Natural killer cell (primary cell): ENCODE measurements around the gene GIMAP6. TPM values are rescaled to one million over a fixed set of nuclear protein-coding genes. Genes with fewer than 3 reads are reported as not detected.
"Not testable (repeated sequence)": the region's sequence is repeated elsewhere in the genome, so short reads cannot be mapped to it uniquely, and the experiment has no call there.

ENCODE experiments used
- ATAC-seq, 3 donors: fragments of 150-1000 bp in 2 of 3; fragments of 200-7000 bp in 1 of 3; cut with Tn5 transposase; 1 replicate in 1 of 3; 2 replicates in 2 of 3; pipeline ENCODE4 v1.10.0; 2021; ENCODE audit warnings: mild to moderate bottlenecking in 2 of 3, moderate library complexity in 2 of 3
- DNase-seq, 2 donors: peaks; one replicate each; pipeline versions ENCODE4 v3.0.0 to v3.0.0-alpha.2; 2013 to 2021; ENCODE audit warnings: mixed read lengths in 1 of 2
- H3K27ac ChIP-seq: one replicate; pipeline ENCODE4 v1.5.1; 2013; ENCODE audit warnings: mild to moderate bottlenecking, low read length
- H3K27me3 ChIP-seq: one replicate; pipeline ENCODE4 v1.6.1; 2013; ENCODE audit warnings: low read length; ENCODE audit not compliant: control insufficient read depth, insufficient read depth
- H3K36me3 ChIP-seq: one replicate; pipeline ENCODE4 v1.6.1; 2013; ENCODE audit warnings: low read length; ENCODE audit not compliant: control insufficient read depth, insufficient read depth
- H3K4me1 ChIP-seq: one replicate; pipeline ENCODE4 v1.6.1; 2013; ENCODE audit warnings: low read length; ENCODE audit not compliant: control insufficient read depth, insufficient read depth
- H3K4me3 ChIP-seq: one replicate; pipeline ENCODE4 v1.5.1; 2013; ENCODE audit warnings: low read length
- H3K9me3 ChIP-seq: one replicate; pipeline ENCODE4 v1.6.1; 2013; ENCODE audit warnings: low read length; ENCODE audit not compliant: control insufficient read depth, insufficient read depth
- H3K27ac Mint-ChIP-seq, 2 donors: one replicate each; pipeline ENCODE4 v1.8.0; 2022; ENCODE audit warnings: mild to moderate bottlenecking in 2 of 2, mixed read lengths in 2 of 2, moderate library complexity in 1 of 2
- H3K27me3 Mint-ChIP-seq, 2 donors: one replicate each; pipeline ENCODE4 v1.8.0; 2022; ENCODE audit warnings: low read depth in 2 of 2, mixed read lengths in 2 of 2
- H3K36me3 Mint-ChIP-seq: one replicate; pipeline ENCODE4 v1.8.0; 2022; ENCODE audit warnings: mixed read lengths
- H3K4me1 Mint-ChIP-seq, 2 donors: one replicate each; pipeline ENCODE4 v1.8.0; 2022; ENCODE audit warnings: mixed read lengths in 2 of 2
- H3K4me3 Mint-ChIP-seq: one replicate; pipeline ENCODE4 v1.8.0; 2022; ENCODE audit warnings: mild to moderate bottlenecking, moderate library complexity, mixed read lengths
- H3K9me3 Mint-ChIP-seq, 2 donors: one replicate each; pipeline ENCODE4 v1.8.0; 2022; ENCODE audit warnings: mixed read lengths in 2 of 2
- WGBS: methylation state at CpG from one replicate; pipeline ENCODE4 v1.1.7; 2013; ENCODE audit warnings: missing lambda C conversion rate; ENCODE audit not compliant: insufficient coverage; 5-methylcytosine and 5-hydroxymethylcytosine counted together
- intact Hi-C: fragments of 100-400 bp; cut with micrococcal nuclease; formaldehyde crosslinking; loops from one replicate; pipeline ENCODE4 v1.14.2; 2022
- total RNA-seq, 4 donors: library from RNA; stranded (reverse); fragments of 120-200 nt in 1 of 4; gene quantifications; one replicate each; pipeline versions ENCODE4 v1.2.3 to v1.2.4, GENCODE V29; 2013 to 2022
- TF ChIP-seq, protein P1 (sequence below): fragments of 200-600 bp; IDR thresholded peaks from one replicate; pipeline ENCODE4 v1.8.0; 2022; ENCODE audit warnings: antibody characterized with exemption

Gene GIMAP6
- total RNA-seq, 3 donors from 2014 or later (not counting 1 experiment from before 2014, with no cell fraction given) = 39.7 to 100 (median 51.9) TPM

DNA sequence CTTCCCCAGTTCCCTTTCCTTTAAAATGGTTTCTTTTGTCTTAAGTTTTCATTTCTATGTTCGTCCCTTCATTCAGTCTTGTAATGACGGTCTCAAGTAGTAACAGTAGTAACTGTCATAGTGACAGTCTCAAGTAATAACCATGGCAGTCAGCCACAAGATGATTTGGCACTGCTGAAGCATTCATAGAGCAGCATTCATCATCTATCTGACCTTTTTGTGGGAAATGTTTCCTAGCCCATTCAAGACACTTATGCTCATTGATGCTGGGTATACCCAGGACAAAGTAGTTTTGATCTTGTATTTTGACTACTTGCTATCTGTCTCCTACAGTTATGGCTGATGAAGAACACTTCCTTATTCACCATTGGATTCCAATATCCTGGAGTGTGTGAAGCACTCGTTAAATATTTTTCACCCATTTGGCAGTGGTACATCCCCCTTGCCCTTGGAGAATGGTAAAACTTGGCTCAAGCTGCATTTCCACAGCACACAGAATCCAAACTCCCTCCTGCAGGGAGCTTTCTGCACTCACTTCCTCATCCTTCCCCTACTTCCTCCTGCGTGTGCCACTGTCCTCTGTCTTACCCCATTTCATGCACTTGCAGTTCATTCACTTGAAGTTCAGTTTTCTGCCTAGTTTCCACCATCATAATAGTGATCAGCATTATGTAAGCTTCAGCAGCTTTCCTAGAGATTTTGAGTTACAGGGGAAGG lies 46.0 kb downstream of the GIMAP6 start:
- H3K9me3 ChIP-seq = peaks cover 10% of the 10 kb centered on the region
- TF ChIP-seq, protein P1, sequence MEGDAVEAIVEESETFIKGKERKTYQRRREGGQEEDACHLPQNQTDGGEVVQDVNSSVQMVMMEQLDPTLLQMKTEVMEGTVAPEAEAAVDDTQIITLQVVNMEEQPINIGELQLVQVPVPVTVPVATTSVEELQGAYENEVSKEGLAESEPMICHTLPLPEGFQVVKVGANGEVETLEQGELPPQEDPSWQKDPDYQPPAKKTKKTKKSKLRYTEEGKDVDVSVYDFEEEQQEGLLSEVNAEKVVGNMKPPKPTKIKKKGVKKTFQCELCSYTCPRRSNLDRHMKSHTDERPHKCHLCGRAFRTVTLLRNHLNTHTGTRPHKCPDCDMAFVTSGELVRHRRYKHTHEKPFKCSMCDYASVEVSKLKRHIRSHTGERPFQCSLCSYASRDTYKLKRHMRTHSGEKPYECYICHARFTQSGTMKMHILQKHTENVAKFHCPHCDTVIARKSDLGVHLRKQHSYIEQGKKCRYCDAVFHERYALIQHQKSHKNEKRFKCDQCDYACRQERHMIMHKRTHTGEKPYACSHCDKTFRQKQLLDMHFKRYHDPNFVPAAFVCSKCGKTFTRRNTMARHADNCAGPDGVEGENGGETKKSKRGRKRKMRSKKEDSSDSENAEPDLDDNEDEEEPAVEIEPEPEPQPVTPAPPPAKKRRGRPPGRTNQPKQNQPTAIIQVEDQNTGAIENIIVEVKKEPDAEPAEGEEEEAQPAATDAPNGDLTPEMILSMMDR = no peak
- H3K27ac Mint-ChIP-seq = peak overlapping the region; percentile 79 to 85
- H3K27ac ChIP-seq = peak overlapping the region; percentile 21
- peaks cover 28% of the 10 kb centered on the region for H3K36me3 Mint-ChIP-seq
- WGBS = 67% methylated on average over 4 of the region's 4 CpGs
- H3K36me3 ChIP-seq = no peaks in the 10 kb centered on the region
- peak; percentile 21 to 64 (median 35) for ATAC-seq
- peaks cover 13% of the 10 kb centered on the region for H3K4me1 ChIP-seq
- DNase-seq = peak in 1 of 2 donors; percentile 34
- peaks cover 7 to 9% of the 10 kb centered on the region in 2 donors for H3K9me3 Mint-ChIP-seq
- H3K4me3 ChIP-seq = no peak overlapping the region
- no peak overlapping the region for H3K4me3 Mint-ChIP-seq
- H3K27me3 ChIP-seq = no peaks in the 10 kb centered on the region
- no peaks in the 10 kb centered on the region for H3K27me3 Mint-ChIP-seq
- intact Hi-C loops = no loop called here
- peaks cover 21 to 33% of the 10 kb centered on the region in 2 donors for H3K4me1 Mint-ChIP-seq

GRCh38 chr7:150585199-150585598 lies 47.0 kb downstream of the GIMAP6 start:
- Mint-ChIP-seq H3K36me3 (peaks cover 37% of the 10 kb centered on the region), H3K9me3 (peaks cover 8 to 9% of the 10 kb centered on the region in 2 donors), H3K27me3 (no peaks in the 10 kb centered on the region), H3K27ac (peak overlapping the region; percentile 15 to 79), H3K4me1 (peaks cover 21 to 27% of the 10 kb centered on the region in 2 donors), H3K4me3 (no peak overlapping the region)
- DNase-seq (no peak), ATAC-seq (no peak)
- H3K27me3 ChIP-seq = no peaks in the 10 kb centered on the region
- TF ChIP-seq, protein P1 = no peak
- H3K9me3 ChIP-seq = peaks cover 14% of the 10 kb centered on the region
- no peak overlapping the region for H3K27ac ChIP-seq
- H3K4me1 ChIP-seq = peaks cover 16% of the 10 kb centered on the region
- H3K4me3 ChIP-seq = no peak overlapping the region
- intact Hi-C loops = no loop called here
- WGBS = 97% methylated on average over 7 of the region's 7 CpGs
- no peaks in the 10 kb centered on the region for H3K36me3 ChIP-seq

DNA sequence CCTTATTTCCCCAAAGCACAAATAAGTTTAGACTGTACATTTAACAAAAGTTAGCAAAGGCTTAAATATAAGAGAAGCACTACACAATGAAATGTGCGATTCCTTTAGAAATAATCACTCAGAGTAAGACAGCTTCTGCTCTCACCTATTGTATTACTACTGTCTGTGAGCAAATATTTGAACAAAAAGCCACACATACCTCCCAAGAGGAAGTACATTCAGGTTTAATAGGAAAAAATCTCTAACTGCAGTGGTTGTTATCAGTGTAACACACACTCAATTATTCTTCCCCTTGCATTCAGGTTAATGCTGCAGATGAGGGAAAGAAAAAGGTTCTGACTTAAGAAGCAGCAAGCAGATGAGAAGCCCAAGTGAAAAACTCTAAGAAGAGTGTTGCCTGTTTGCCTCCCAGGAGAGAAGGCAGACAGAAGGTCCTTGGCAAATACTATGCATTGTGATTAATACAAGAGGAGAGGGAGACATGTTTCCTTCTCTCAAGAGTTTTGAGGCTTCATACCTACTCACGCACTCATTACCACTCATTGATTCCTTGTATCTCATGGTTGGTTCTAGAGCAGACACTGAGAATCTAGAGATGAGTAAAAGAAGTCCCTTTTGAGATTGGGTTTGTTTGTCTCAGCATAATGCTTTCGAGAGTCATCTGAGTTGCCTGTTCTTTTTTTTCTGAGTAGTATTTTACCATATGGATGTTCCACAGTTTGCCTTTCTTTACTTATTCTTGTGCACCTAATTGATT lies 51.4 kb downstream of the GIMAP6 start:
- Mint-ChIP-seq H3K27ac (peak overlapping the region; percentile 40 to 65), H3K4me1 (peaks cover 15 to 22% of the 10 kb centered on the region in 2 donors), H3K4me3 (no peak overlapping the region), H3K36me3 (peaks cover 63% of the 10 kb centered on the region), H3K9me3 (peaks cover 9 to 20% of the 10 kb centered on the region in 2 donors), H3K27me3 (no peaks in the 10 kb centered on the region)
- H3K4me3 ChIP-seq = no peak overlapping the region
- ATAC-seq = no peak
- H3K27ac ChIP-seq = peak overlapping the region; percentile 11
- no peak for DNase-seq
- intact Hi-C loops = no loop called here
- 92% methylated on average over 1 of the region's 3 CpGs for WGBS
- TF ChIP-seq, protein P1 = no peak
- peaks cover 18% of the 10 kb centered on the region for H3K9me3 ChIP-seq
- no peaks in the 10 kb centered on the region for H3K36me3 ChIP-seq
- peaks cover 9% of the 10 kb centered on the region for H3K4me1 ChIP-seq
- no peaks in the 10 kb centered on the region for H3K27me3 ChIP-seq

- H3K27me3 Mint-ChIP-seq, H3K36me3 ChIP-seq, ATAC-seq, H3K4me1 ChIP-seq, intact Hi-C loops, H3K27me3 ChIP-seq, H3K4me3 Mint-ChIP-seq, H3K4me3 ChIP-seq: not testable (repeated sequence)
- H3K27ac ChIP-seq = peak overlapping the region; percentile 37
- H3K9me3 ChIP-seq = peaks cover 18% of the 10 kb centered on the region
- Mint-ChIP-seq H3K9me3 (peaks cover 9 to 23% of the 10 kb centered on the region in 2 donors), H3K27ac (peak overlapping the region; percentile 40 to 65), H3K36me3 (peaks cover 70% of the 10 kb centered on the region), H3K4me1 (peaks cover 15 to 18% of the 10 kb centered on the region in 2 donors)
- WGBS = 50% methylated on average over 7 of the region's 7 CpGs
- DNase-seq = peak in 1 of 2 donors; percentile 35
Observed at GRCh38 chr7:150579979-150580637, 52.1 kb downstream of the GIMAP6 start.
